Measurements from ENCODE around the gene SLC25A48. TPM values are rescaled to one million over a fixed set of nuclear protein-coding genes. Genes with fewer than 3 reads are reported as not detected.

SLC25A48 gene
- polyA plus RNA-seq, 1 donor (not counting 4 experiments of a cell fraction or from before 2014, with no cell fraction given): not detected

DNA sequence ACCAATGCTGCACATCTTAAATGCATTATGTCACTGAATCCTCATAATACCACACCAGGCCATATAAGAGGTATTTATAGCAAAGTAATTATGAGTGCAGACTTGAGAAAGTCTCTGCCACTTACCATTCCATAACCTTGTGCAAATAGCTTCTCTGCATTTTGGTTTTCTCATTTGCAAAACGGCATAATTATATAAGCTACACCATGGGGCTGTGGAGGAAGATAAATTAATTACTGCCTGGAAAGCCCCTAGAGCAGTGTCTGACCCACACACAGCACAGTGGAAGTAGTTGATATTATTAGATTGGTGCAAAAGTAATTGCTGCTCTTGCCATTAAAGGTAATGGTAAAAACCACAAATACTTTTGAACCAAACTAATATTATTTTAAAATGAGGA lies 70.7 kb downstream of the SLC25A48 start:
- Histone ChIP-seq H3K4me1 (ENCODE audit: control insufficient read depth, extremely low read depth, insufficient read depth, low read length) (no peaks in the 10 kb centered on the region), H2AFZ (ENCODE audit: control insufficient read depth, low read length) (no peak overlapping the region), H3K4me2 (ENCODE audit: control insufficient read depth, extremely low read depth, insufficient read depth, low read depth, low read length) (no peak overlapping the region), H3K9me1 (ENCODE audit: control insufficient read depth, extremely low read depth, insufficient read depth, low read length) (no peaks in the 10 kb centered on the region), H3K79me2 (ENCODE audit: control insufficient read depth, insufficient read depth, low read length) (no peaks in the 10 kb centered on the region), H3K36me3 (ENCODE audit: control insufficient read depth in 2 of 2, extremely low read depth in 1 of 2, insufficient read depth in 2 of 2, low read length in 2 of 2) (no peaks in the 10 kb centered on the region), H3K9me3 (ENCODE audit: control insufficient read depth, low read depth, low read length) (no peaks in the 10 kb centered on the region), H4K20me1 (ENCODE audit: control insufficient read depth, extremely low read depth, insufficient read depth, low read length) (no peaks in the 10 kb centered on the region), H3K4me3 (ENCODE audit: control insufficient read depth in 2 of 3, extremely low read depth in 1 of 3, insufficient read depth in 2 of 3, low read depth in 1 of 3, low read length in 3 of 3) (no peak overlapping the region), H3K9ac (ENCODE audit: control insufficient read depth, extremely low read depth, insufficient read depth, low read length) (no peak overlapping the region), H3K27ac (ENCODE audit: control insufficient read depth, insufficient read depth, low read length) (no peak overlapping the region), H3K27me3 (ENCODE audit: control insufficient read depth, extremely low read depth, insufficient read depth, low read length) (peaks cover 25% of the 10 kb centered on the region)
- no peak for FAIRE-seq
- TF ChIP-seq EZH2 (IDR thresholded peaks at IDR 0.05; ENCODE audit: low read length) (no peak), CTCF (optimal IDR thresholded peaks at IDR 0.05 in 1 of 3, IDR thresholded peaks at IDR 0.05 in 1 of 3, conservative IDR thresholded peaks at IDR 0.05 in 1 of 3; ENCODE audit: extremely low read depth in 1 of 3, insufficient read depth in 2 of 3, low read length in 3 of 3) (no peak)
- DNase-seq (ENCODE audit: low read depth, low spot score): no peak
- dilution Hi-C loops (cut with MboI; ENCODE audit: extremely low pct_ligation_motif_present, low sequenced_read_pairs): no loop called here

- H3K4me1 ChIP-seq (ENCODE audit: control insufficient read depth, extremely low read depth, insufficient read depth, low read length): no peaks in the 10 kb centered on the region
- H3K4me2 ChIP-seq (ENCODE audit: control insufficient read depth, extremely low read depth, insufficient read depth, low read depth, low read length): no peak overlapping the region
- peaks cover 51% of the 10 kb centered on the region for H3K27me3 ChIP-seq (ENCODE audit: control insufficient read depth, extremely low read depth, insufficient read depth, low read length)
- DNase-seq (ENCODE audit: low read depth, low spot score) (no peak), FAIRE-seq (no peak)
- no peak overlapping the region for H3K4me3 ChIP-seq (ENCODE audit: control insufficient read depth in 2 of 3, extremely low read depth in 1 of 3, insufficient read depth in 2 of 3, low read depth in 1 of 3, low read length in 3 of 3)
- H4K20me1 ChIP-seq (ENCODE audit: control insufficient read depth, extremely low read depth, insufficient read depth, low read length): no peaks in the 10 kb centered on the region
- H3K9me3 ChIP-seq (ENCODE audit: control insufficient read depth, low read depth, low read length): no peaks in the 10 kb centered on the region
- H3K79me2 ChIP-seq (ENCODE audit: control insufficient read depth, insufficient read depth, low read length): no peaks in the 10 kb centered on the region
- no peaks in the 10 kb centered on the region for H3K36me3 ChIP-seq (ENCODE audit: control insufficient read depth in 2 of 2, extremely low read depth in 1 of 2, insufficient read depth in 2 of 2, low read length in 2 of 2)
- no peaks in the 10 kb centered on the region for H3K9me1 ChIP-seq (ENCODE audit: control insufficient read depth, extremely low read depth, insufficient read depth, low read length)
- no peak overlapping the region for H2AFZ ChIP-seq (ENCODE audit: control insufficient read depth, low read length)
- no peak overlapping the region for H3K9ac ChIP-seq (ENCODE audit: control insufficient read depth, extremely low read depth, insufficient read depth, low read length)
- dilution Hi-C loops (cut with MboI; ENCODE audit: extremely low pct_ligation_motif_present, low sequenced_read_pairs): no loop called here
- TF ChIP-seq CTCF (optimal IDR thresholded peaks at IDR 0.05 in 1 of 3, IDR thresholded peaks at IDR 0.05 in 1 of 3, conservative IDR thresholded peaks at IDR 0.05 in 1 of 3; ENCODE audit: extremely low read depth in 1 of 3, insufficient read depth in 2 of 3, low read length in 3 of 3) (no peak), EZH2 (IDR thresholded peaks at IDR 0.05; ENCODE audit: low read length) (no peak)
- no peak overlapping the region for H3K27ac ChIP-seq (ENCODE audit: control insufficient read depth, insufficient read depth, low read length)
Observed at GRCh38 chr5:135913713-135914626, 79.5 kb downstream of the SLC25A48 start.

All from keratinocyte (primary cell).